ENCODE measurements around the gene MAPK14.

DNA sequence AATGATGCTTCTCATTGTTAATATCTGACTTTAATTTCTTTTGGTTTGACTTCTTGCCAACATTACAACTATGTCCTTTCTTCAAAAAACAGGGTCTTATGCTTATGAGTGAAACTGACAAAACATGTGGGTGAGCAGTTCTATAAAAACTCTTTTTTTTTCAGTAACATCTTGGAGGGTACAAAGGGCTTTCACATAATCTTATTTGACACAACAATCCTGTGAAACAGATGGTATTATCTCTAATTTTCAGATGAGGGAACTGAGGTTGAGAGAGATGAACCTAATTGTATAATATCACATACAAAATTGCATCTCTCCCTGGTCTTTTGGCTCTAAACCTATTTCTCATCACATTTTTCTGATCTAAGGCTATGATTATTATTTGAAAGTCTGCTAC lies 38.3 kb downstream of the MAPK14 start:
- TF ChIP-seq BRCA1 (IDR thresholded peaks at IDR 0.05; ENCODE audit: low read depth, low read length): no peak
- no peak for TF ChIP-seq GABPA (IDR thresholded peaks at IDR 0.05; ENCODE audit: low read depth)
- TF ChIP-seq TCF7 (IDR thresholded peaks at IDR 0.05; ENCODE audit: borderline replicate concordance): no peak
- TF ChIP-seq POLR2AphosphoS2 (IDR thresholded peaks at IDR 0.05; ENCODE audit: low read depth, low read length): no peak
